Prostate gland (tissue), 2 donors: ENCODE results near the gene PTPRG. TPM values are rescaled to one million over a fixed set of nuclear protein-coding genes. Genes with fewer than 3 reads are reported as not detected.
"Not testable (repeated sequence)": the region's sequence is repeated elsewhere in the genome, so short reads cannot be mapped to it uniquely, and the experiment has no call there.

Experiments
- DNase-seq: peaks from one replicate; pipeline ENCODE4 v3.0.0-alpha.2; 2019; ENCODE audit warnings: low spot score
- H3K27ac ChIP-seq, 2 donors: fragments of 200-600 bp; sonication (generic); 2 replicates each; pipeline ENCODE4 v1.5.1; 2017 to 2019
- H3K27me3 ChIP-seq: fragments of 200-600 bp; sonication (generic); replicated peaks from 2 replicates; pipeline ENCODE4 v1.5.1; 2019; ENCODE audit not compliant: insufficient read depth
- H3K36me3 ChIP-seq, 2 donors: fragments of 200-600 bp; sonication (generic); 1 replicate in 1 of 2; 2 replicates in 1 of 2; pipeline versions ENCODE4 v1.5.1 to v1.8.1; 2017 to 2019
- H3K4me1 ChIP-seq: fragments of 200-600 bp; sonication (generic); replicated peaks from 2 replicates; pipeline ENCODE4 v1.5.1; 2019
- H3K4me3 ChIP-seq, 2 donors: fragments of 200-600 bp; sonication (generic); 2 replicates each; pipeline ENCODE4 v1.5.1; 2017 to 2019
- H3K9me3 ChIP-seq: fragments of 200-600 bp; sonication (generic); 2 replicates; pipeline ENCODE4 v1.5.1; 2017
- POLR2A ChIP-seq: fragments of 450-650 bp; IDR thresholded peaks from one replicate; pipeline ENCODE4 v1.6.1; 2016; ENCODE audit warnings: antibody characterized with exemption, mild to moderate bottlenecking
- POLR2AphosphoS5 ChIP-seq: sonication (generic); formaldehyde crosslinking; IDR thresholded peaks from one replicate; pipeline ENCODE4 v1.6.1; 2017; ENCODE audit warnings: antibody characterized with exemption
- WGBS: methylation state at CpG from one replicate; pipeline ENCODE4 v1.1.5; 2018; 5-methylcytosine and 5-hydroxymethylcytosine counted together
- intact Hi-C: fragments of 100-400 bp; cut with DNase I; formaldehyde crosslinking; loops from one replicate; pipeline ENCODE4 v1.14.2; 2022
- total RNA-seq, 2 donors: library from RNA; depleted of rRNA; stranded (reverse); fragments of >200 nt; gene quantifications; one replicate each; pipeline ENCODE4 v1.1.0, GENCODE V29; 2016
- TF ChIP-seq, protein P1 (sequence below), 4 experiments: fragments of 200-600 bp in 2 of 4; fragments of 450-650 bp in 2 of 4; sonication (generic) in 2 of 4; IDR thresholded peaks; 1 replicate in 3 of 4; 2 replicates in 1 of 4; pipeline ENCODE4 v1.5.1; 2016 to 2019; ENCODE audit warnings: antibody characterized with exemption in 4 of 4, mild to moderate bottlenecking in 2 of 4, moderate library complexity in 2 of 4

PTPRG gene
- total RNA-seq, 2 donors from 2014 or later, result 22.0 to 78.6 TPM

DNA sequence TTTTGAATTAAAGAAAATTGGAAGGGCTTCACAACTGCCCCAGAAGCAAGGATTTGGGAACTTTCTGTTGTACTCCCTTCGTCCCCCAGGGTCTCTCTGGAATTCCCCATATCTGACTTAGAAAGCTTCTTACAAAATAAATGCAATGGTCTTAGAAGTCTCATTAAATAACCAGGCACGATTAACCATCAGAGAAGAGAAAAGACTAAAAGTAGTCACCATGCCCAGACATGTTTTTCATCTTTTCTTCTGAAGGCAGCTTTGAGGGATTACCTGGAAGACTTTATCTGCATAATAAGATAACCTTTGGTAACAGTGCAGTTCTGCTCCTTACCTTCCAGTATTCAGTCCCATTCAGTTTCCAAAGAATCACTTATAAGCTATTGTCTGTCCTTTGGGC is 135.9 kb downstream of the PTPRG start:
- Histone ChIP-seq H3K27ac (no peak overlapping the region), H3K4me1 (no peaks in the 10 kb centered on the region), H3K9me3 (no peaks in the 10 kb centered on the region), H3K27me3 (no peaks in the 10 kb centered on the region), H3K36me3 (no peaks in the 10 kb centered on the region), H3K4me3 (no peak overlapping the region)
- WGBS, result 58% methylated on average over 2 of the region's 2 CpGs
- intact Hi-C loops, result no loop called here
- TF ChIP-seq, protein P1, sequence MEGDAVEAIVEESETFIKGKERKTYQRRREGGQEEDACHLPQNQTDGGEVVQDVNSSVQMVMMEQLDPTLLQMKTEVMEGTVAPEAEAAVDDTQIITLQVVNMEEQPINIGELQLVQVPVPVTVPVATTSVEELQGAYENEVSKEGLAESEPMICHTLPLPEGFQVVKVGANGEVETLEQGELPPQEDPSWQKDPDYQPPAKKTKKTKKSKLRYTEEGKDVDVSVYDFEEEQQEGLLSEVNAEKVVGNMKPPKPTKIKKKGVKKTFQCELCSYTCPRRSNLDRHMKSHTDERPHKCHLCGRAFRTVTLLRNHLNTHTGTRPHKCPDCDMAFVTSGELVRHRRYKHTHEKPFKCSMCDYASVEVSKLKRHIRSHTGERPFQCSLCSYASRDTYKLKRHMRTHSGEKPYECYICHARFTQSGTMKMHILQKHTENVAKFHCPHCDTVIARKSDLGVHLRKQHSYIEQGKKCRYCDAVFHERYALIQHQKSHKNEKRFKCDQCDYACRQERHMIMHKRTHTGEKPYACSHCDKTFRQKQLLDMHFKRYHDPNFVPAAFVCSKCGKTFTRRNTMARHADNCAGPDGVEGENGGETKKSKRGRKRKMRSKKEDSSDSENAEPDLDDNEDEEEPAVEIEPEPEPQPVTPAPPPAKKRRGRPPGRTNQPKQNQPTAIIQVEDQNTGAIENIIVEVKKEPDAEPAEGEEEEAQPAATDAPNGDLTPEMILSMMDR (IDR thresholded peaks at IDR 0.05), result no peak
- no peak for TF ChIP-seq POLR2A
- no peak for TF ChIP-seq POLR2AphosphoS5
- DNase-seq, result no peak

DNA sequence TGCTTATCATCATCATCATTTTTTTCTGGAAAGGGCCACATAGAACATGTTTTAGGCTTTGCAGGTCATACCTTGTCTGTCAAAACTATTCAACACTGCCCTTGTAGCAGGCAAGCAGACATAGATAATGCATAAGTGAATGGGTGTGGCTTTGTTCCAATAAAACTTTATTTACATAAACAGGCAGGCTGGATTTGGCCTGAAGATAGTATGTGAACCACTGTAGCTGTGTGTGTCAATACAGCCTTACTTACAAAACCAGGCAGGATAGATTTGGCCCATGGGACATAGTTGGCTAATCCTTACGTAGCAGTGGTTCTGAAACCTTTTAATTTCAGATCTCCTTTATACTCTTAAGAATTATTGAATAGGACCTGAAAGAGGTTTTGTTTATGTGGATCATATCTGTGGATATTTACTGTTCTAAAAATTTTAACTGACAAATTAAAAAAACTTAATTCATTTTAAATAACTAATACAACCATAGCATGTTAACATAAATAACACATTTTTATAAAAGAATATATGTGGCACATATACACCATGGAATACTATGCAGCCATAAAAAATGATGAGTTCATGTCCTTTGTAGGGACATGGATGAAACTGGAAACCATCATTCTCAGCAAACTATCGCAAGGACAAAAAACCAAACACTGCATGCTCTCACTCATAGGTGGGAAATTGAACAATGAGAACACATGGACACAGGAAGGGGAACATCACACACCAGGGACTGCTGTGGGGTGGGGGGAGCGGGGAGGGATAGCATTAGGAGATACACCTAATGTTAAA is 137.1 kb downstream of the PTPRG start:
- H3K27me3 ChIP-seq, intact Hi-C loops, DNase-seq, H3K4me3 ChIP-seq, H3K36me3 ChIP-seq, H3K27ac ChIP-seq, H3K4me1 ChIP-seq, H3K9me3 ChIP-seq: not testable (repeated sequence)
- WGBS, result 96% methylated on average over 3 of the region's 3 CpGs

DNA sequence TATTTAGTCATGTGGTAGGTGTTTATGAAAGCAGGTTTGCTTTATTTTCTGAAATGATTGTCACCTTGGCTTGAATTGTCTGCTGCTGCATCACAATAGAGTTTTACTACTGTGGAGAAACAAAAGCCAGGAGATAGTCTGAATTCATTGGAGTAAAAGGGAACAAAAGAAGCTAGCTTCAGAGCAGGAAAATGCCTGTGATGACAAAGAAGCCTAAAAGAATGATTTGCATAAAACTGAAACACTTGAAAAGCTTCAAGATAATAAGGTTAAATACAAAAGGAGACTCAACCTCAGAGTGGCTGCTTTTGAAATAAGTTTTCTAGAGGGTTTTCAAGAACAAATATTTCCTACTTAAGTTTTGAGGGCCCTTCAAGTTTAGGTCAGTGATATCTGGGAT is 138.3 kb downstream of the PTPRG start:
- Histone ChIP-seq H3K4me3 (no peak overlapping the region), H3K27me3 (no peaks in the 10 kb centered on the region), H3K9me3 (no peaks in the 10 kb centered on the region), H3K27ac (no peak overlapping the region), H3K4me1 (no peaks in the 10 kb centered on the region), H3K36me3 (no peaks in the 10 kb centered on the region)
- DNase-seq, result no peak
- TF ChIP-seq, protein P1 (IDR thresholded peaks at IDR 0.05), result no peak
- TF ChIP-seq POLR2A, result no peak
- TF ChIP-seq POLR2AphosphoS5, result no peak
- intact Hi-C loops, result no loop called here

DNA sequence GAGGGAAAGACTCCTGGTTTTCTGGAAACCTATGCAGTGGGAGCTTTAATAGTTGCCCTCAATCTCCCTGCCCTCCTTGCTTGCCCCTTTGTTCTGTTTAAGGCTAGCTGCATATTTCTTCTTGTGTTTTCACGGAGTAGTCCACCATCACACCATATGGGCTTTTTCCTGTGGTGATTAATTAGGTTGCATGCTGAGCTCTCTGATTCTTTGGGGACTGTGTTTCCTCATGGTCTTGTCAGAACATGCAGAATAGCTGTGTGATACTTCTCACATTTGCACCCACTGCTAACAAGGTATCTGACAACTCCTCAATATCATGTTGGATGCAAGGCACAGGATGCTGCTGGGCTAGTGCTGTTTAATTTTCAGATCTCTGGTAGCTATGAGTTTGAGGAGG is 139.6 kb downstream of the PTPRG start:
- Histone ChIP-seq H3K4me3 (no peak overlapping the region), H3K36me3 (no peaks in the 10 kb centered on the region), H3K9me3 (no peaks in the 10 kb centered on the region), H3K4me1 (no peaks in the 10 kb centered on the region), H3K27ac (no peak overlapping the region), H3K27me3 (no peaks in the 10 kb centered on the region)
- intact Hi-C loops, result no loop called here
- WGBS, result 75% methylated on average over 1 of the region's 1 CpG
- no peak for DNase-seq
- TF ChIP-seq POLR2A (no peak), POLR2AphosphoS5 (no peak)
- TF ChIP-seq, protein P1 (IDR thresholded peaks at IDR 0.05), result no peak

DNA sequence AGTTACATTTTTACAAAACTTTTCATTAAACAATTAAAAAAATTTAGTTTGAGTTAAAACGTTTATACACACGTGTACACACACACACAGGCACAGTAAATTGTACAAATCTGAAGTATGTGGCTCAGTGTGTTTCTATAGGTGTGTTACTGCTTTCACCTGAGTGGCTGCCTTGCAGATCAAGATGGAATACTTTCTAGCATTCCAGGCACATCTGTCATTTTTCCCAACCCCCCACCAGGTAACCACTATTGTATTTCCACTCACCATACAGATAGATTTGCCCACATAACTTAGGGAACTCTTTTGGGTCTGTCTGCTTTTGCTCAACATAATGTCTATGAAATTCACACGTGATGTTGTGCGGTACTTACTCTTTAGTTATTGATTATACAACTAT is 141.1 kb downstream of the PTPRG start:
- intact Hi-C loops, result no loop called here
- Histone ChIP-seq H3K27ac (no peak overlapping the region), H3K9me3 (no peaks in the 10 kb centered on the region), H3K27me3 (no peaks in the 10 kb centered on the region), H3K4me3 (no peak overlapping the region), H3K4me1 (no peaks in the 10 kb centered on the region), H3K36me3 (no peaks in the 10 kb centered on the region)
- 84% methylated on average over 4 of the region's 4 CpGs for WGBS
- no peak for DNase-seq
- no peak for TF ChIP-seq POLR2A
- TF ChIP-seq, protein P1 (IDR thresholded peaks at IDR 0.05), result no peak
- TF ChIP-seq POLR2AphosphoS5, result no peak
